Activated CD4-positive, alpha-beta T cell treated with anti-CD3 and anti-CD28 coated beads, Interleukin-2, amount 50 U/mL, for 48 hours (primary cell): ENCODE results near the gene FOXP3.

Source experiments
- DNase-seq, 2 experiments: peaks; one replicate each; pipeline ENCODE4 v3.0.0-alpha.2; 2020

Gene FOXP3

GRCh38 chrX:49272421-49272820 is 7.9 kb upstream of the FOXP3 start:
- DNase-seq: no peak

DNA sequence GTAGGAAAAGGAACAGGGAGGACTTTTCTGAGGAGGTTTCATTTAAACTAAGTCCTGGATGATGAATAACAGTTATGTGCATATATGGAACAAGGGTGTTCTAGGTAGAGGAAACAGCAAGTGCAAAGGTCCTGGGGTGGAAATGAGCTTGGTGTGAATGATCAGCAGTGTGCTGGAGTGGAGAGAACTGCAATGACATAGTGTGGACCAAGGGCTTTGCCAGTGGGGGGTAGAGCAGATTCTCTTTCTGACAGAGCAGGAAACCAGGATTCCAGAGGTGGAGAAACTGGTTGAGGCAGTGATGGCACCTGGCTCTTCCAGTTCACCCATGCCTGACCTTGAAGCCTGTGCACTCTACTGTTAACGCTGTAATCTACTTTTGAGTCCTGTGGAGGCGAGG is 6.8 kb upstream of the FOXP3 start:
- peak in 1 of 2 experiments; percentile 33 for DNase-seq

DNA sequence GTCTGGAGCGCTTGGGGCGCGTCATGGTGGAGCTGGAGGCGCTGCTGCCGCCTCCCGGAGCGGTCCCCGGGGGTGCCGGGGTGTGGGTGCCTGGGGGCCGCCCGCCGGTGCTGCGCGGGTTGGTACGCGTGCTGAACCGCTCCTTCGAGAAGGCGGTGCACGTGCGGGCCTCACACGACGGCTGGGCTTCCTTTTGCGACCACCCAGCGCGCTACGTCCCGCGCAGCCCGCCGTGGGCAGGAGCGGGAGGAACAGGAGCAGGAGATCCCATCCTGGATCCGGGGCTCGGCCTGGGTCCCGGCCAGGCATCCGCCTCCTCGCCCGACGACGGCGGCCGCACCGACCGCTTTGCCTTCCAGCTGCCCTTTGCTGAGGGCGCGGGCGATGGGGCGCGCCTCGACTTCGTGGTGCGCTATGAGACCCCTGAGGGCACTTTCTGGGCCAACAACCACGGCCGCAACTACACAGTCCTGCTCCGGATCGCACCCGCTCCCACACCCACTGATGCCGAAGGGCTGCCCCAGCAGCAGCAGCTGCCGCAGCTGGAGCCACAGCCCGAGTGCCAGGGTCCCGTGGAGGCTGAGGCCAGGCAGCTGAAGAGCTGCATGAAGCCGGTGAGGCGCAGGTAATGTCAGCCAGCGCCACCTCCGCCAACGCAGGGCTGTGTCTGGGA is 5.9 kb upstream of the FOXP3 start:
- no peak for DNase-seq

GRCh38 chrX:49269767-49270248 is 5.3 kb upstream of the FOXP3 start, which contains the start of gene PPP1R3F:
TSS of gene PPP1R3F (plus strand) at chrX:49269793. CDS start at chrX:49269870, 77 bp downstream.
- DNase-seq: peak in 1 of 2 experiments; percentile 31

GRCh38 chrX:49269010-49269766 is 4.7 kb upstream of the FOXP3 start:
- peak; percentile 94 to 96 for DNase-seq

GRCh38 chrX:49268702-49269009 is 4.1 kb upstream of the FOXP3 start:
- DNase-seq: no peak

- DNase-seq: no peak
Measured at GRCh38 chrX:49266523-49267445, 2.3 kb upstream of the FOXP3 start.

DNA sequence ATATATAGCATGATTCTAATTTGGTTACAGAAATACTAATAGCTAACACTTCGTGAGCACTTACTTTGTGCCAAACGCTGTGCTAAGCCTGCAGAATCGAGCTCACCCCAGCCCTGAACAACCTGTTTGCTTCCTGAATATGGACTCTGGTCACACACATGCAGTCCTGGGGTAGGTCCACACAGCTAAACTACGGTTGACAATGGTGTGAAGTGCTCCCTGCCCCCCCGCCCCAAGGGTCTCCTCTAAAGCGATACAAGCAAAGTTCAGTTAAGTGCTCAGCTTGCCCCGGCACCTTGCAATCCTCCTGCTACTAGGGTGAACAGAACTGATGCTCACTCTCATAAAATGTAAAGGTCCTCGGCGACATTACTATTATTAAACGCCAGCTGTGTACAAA is 879 bp downstream of the FOXP3 start:
- DNase-seq: no peak

- no peak for DNase-seq
Measured at GRCh38 chrX:49262603-49263002, 1.9 kb downstream of the FOXP3 start.

DNA sequence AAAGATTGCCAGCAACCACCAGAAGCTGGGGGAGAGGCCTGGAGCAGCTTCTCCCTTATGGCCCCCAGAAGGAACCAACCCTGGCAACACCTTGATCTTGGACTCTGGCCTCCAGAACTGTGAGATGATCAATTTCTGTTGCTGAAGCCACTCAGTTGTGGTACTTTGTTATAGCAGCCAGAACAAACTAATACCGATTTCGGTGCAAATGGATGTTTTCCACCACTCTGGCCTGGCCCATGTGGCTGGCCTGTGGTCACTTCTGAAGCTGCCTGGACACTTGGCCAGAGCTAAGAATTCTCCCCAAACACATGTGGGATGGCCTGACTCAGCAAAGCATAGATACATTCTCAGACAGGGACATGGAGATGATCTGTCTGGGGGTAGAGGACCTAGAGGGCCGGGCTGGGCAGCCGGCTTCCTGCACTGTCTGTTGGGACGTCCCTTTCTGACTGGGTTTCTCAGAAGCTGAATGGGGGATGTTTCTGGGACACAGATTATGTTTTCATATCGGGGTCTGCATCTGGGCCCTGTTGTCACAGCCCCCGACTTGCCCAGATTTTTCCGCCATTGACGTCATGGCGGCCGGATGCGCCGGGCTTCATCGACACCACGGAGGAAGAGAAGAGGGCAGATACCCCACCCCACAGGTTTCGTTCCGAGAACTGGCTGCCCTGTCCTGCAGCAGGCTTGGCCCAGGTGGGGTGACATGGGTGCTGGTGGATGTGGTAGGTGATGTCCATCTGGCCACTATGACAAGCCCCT is 4.1 kb downstream of the FOXP3 start:
- DNase-seq: no peak

- DNase-seq: no peak
Measured at GRCh38 chrX:49258749-49259124, 5.8 kb downstream of the FOXP3 start.

- no peak for DNase-seq
Measured at GRCh38 chrX:49257846-49258748, 6.4 kb downstream of the FOXP3 start.

- DNase-seq: no peak
Measured at GRCh38 chrX:49257074-49257790, 7.3 kb downstream of the FOXP3 start.

DNA sequence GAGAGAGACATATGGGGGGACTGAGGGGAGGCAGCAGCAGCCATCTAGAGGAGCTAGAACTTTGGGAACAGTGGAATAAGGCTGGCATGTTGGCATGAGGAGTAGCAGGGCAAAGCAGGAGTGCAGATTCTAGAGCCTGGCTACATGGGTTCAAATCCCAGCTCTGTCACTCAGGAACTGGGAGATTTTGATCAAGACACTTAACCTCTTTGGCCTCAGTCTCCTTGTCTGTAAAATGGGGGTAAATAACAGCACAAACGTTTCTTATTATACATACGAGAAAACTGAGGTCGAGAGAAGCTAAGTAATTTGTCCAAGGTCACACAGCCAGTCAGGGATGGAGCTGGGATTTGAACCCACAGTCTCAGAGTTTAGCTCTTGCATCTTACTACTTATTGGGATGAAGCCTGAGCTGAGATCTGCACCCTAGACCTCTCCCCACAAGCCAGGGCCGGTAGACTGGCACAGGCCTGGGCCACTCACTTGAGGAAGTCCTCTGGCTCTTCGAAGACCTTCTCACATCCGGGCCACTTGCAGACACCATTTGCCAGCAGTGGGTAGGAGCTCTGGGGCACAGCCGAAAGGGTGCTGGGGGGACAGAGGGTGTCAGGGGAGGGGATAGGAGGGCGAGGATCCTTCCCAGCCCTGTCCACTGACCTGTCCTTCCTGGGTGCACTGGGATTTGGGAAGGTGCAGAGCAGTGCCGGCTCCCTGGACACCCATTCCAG is 8.1 kb downstream of the FOXP3 start:
- DNase-seq: no peak

DNA sequence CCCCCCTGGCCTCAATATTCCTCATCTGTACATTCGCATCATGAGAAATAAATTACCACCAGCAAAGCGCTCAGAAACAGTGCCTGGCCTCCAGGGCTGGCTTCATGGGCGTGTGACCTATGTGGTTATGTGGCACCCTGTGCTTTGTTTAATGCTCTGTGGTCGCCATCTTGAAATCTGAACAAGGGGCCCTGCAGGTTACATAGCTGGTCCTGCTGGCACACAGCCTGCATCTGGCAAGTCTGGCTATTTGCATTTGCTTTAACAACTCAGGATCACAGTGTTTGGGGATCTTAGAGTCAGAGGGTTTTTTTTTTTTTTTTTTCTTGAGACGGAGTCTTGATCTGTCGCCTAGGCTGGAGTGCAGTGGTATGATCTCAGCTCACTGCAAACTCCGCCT is 9.9 kb downstream of the FOXP3 start:
- DNase-seq: no peak

DNA sequence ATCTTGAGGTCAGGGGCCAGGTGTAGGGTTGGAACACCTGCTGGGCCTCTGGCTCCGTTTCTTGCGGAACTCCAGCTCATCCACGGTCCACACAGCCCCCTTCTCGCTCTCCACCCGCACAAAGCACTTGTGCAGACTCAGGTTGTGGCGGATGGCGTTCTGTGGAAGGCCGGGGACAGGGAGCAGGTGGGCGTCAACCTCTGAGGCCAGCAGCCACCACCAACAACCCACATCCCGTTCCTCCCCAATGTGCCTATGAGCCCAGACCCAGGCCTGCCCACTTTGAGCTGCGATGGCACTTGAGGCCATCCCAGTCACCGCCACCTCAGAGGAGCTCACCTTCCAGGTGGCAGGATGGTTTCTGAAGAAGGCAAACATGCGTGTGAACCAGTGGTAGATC is 13.2 kb downstream of the FOXP3 start:
- DNase-seq: no peak

- DNase-seq: no peak
Measured at GRCh38 chrX:49250578-49250977, 13.9 kb downstream of the FOXP3 start.

GRCh38 chrX:49250066-49250465 is 14.4 kb downstream of the FOXP3 start:
- no peak for DNase-seq

DNA sequence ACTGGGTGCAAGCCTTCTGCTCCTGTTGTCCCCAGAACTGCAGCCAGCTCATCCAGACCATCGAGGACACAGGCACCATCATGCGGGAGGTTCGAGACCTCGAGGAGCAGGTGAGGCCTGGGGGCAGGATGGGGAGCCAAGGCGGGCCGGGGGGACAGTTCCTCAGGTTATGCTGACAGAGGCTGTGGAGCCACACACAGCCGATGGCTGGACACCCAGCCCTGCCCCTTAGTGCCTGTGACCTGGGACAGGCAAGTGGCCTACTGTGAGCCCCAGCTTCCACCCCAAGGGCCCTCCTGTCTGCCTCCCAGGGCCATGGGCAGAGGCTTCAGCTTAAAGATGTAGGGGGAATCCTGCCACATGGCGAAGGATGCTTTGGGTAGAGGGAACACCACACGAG is 14.9 kb downstream of the FOXP3 start:
- no peak for DNase-seq

DNA sequence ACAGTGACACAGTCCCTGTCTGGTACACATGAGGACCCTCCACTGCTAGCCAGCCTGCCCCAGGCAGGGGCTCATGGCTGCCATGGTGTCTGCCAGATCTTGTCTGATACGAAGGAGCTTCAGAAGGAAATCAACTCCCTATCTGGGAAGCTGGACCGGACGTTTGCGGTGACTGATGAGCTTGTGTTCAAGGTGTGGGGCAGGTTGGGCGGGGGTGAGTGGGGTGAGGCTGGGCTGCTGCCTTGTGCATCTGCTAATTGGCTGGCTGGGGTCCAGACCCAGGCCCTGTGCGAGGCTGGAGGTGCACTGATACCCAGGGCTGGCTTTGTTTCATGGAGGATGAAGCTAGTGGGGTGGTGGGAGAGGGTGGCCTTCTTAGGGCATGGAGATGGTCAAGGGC is 15.4 kb downstream of the FOXP3 start:
- DNase-seq: no peak
